GM12878 (cell line): ENCODE measurements around the gene ITLN1.

Source experiments
- EZH2 ChIP-seq: IDR thresholded peaks from 2 replicates; pipeline ENCODE4 v1.6.1; 2012; ENCODE audit warnings: low read depth, mild to moderate bottlenecking, control low read depth, inconsistent platforms, low read length, borderline replicate concordance; ENCODE audit not compliant: control insufficient read depth
- HDAC2 ChIP-seq: fragments of 200-600 bp; sonication (generic); IDR thresholded peaks from 2 replicates; pipeline ENCODE4 v1.6.1; 2017
- JUNB ChIP-seq: IDR thresholded peaks from 2 replicates; pipeline ENCODE4 v1.6.1; 2016; ENCODE audit warnings: antibody characterized with exemption, mild to moderate bottlenecking
- ZBTB11 ChIP-seq: fragments of 450-650 bp; formaldehyde crosslinking; IDR thresholded peaks from 2 replicates; pipeline ENCODE4 v1.5.0; 2022; ENCODE audit warnings: mild to moderate bottlenecking, missing genetic modification characterization
- TF ChIP-seq, protein P1 (sequence below): IDR thresholded peaks from 2 replicates; pipeline ENCODE4 v1.6.1; 2012; ENCODE audit warnings: low read depth, low read length, improper control_type of control experiment
- TF ChIP-seq, protein P2 (sequence below): fragments of 450-650 bp; IDR thresholded peaks from 2 replicates; pipeline ENCODE4 v1.6.1; 2018; ENCODE audit warnings: mild to moderate bottlenecking, low read depth, moderate library complexity; ENCODE audit not compliant: partially characterized antibody

- TF ChIP-seq EZH2: no peak
- TF ChIP-seq, protein P1, sequence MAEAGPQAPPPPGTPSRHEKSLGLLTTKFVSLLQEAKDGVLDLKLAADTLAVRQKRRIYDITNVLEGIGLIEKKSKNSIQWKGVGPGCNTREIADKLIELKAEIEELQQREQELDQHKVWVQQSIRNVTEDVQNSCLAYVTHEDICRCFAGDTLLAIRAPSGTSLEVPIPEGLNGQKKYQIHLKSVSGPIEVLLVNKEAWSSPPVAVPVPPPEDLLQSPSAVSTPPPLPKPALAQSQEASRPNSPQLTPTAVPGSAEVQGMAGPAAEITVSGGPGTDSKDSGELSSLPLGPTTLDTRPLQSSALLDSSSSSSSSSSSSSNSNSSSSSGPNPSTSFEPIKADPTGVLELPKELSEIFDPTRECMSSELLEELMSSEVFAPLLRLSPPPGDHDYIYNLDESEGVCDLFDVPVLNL: no peak
- TF ChIP-seq, protein P2, sequence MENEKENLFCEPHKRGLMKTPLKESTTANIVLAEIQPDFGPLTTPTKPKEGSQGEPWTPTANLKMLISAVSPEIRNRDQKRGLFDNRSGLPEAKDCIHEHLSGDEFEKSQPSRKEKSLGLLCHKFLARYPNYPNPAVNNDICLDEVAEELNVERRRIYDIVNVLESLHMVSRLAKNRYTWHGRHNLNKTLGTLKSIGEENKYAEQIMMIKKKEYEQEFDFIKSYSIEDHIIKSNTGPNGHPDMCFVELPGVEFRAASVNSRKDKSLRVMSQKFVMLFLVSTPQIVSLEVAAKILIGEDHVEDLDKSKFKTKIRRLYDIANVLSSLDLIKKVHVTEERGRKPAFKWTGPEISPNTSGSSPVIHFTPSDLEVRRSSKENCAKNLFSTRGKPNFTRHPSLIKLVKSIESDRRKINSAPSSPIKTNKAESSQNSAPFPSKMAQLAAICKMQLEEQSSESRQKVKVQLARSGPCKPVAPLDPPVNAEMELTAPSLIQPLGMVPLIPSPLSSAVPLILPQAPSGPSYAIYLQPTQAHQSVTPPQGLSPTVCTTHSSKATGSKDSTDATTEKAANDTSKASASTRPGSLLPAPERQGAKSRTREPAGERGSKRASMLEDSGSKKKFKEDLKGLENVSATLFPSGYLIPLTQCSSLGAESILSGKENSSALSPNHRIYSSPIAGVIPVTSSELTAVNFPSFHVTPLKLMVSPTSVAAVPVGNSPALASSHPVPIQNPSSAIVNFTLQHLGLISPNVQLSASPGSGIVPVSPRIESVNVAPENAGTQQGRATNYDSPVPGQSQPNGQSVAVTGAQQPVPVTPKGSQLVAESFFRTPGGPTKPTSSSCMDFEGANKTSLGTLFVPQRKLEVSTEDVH: no peak
- TF ChIP-seq JUNB: no peak
- no peak for TF ChIP-seq ZBTB11
- TF ChIP-seq HDAC2: no peak
Measured at GRCh38 chr1:160850541-160850940, 34.4 kb downstream of the ITLN1 start.
